ENCODE measurements around the gene SMCO4.

The SMCO4 gene

DNA sequence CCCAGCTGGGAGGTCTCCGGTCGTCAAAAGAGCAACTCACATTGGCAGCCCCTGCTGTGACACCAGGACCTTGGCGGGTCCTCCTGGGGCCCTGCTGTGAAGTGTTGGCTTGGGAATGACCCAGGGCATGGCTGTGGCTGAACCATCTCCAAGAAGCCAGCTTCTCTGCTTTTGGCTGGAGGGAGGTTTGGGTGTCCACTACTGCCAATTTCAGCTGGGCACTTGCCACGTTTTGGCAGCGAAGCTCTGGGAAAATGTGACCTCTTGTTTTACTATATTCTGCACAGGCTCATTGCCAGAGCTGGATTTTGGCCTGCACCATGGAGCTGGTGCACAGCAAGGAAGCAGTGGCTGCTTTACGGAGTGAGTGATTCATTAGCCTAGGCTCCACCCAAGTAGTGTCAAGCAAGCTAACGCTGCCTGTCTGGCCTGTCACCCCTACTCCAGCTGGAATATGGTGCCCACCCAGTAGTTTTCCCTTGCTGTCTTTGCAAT lies 24.3 kb upstream of the SMCO4 start:
- no peaks in the 10 kb centered on the region for H3K9me3 ChIP-seq
- H3K4me3 ChIP-seq (ENCODE audit: low read depth, low read length), result no peak overlapping the region
- no peaks in the 10 kb centered on the region for H3K36me3 ChIP-seq
- H3K27me3 ChIP-seq, result no peaks in the 10 kb centered on the region
- no peak for DNase-seq
- TF ChIP-seq, protein P1, sequence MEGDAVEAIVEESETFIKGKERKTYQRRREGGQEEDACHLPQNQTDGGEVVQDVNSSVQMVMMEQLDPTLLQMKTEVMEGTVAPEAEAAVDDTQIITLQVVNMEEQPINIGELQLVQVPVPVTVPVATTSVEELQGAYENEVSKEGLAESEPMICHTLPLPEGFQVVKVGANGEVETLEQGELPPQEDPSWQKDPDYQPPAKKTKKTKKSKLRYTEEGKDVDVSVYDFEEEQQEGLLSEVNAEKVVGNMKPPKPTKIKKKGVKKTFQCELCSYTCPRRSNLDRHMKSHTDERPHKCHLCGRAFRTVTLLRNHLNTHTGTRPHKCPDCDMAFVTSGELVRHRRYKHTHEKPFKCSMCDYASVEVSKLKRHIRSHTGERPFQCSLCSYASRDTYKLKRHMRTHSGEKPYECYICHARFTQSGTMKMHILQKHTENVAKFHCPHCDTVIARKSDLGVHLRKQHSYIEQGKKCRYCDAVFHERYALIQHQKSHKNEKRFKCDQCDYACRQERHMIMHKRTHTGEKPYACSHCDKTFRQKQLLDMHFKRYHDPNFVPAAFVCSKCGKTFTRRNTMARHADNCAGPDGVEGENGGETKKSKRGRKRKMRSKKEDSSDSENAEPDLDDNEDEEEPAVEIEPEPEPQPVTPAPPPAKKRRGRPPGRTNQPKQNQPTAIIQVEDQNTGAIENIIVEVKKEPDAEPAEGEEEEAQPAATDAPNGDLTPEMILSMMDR (IDR thresholded peaks at IDR 0.05; ENCODE audit: low read depth, low read length), result no peak
- peaks cover 7% of the 10 kb centered on the region; the same call in 1 of the 2 replicates for H3K4me1 ChIP-seq

GRCh38 chr11:93564895-93565294 lies 21.7 kb upstream of the SMCO4 start:
- Histone ChIP-seq H3K4me3 (ENCODE audit: low read depth, low read length) (no peak overlapping the region), H3K9me3 (no peaks in the 10 kb centered on the region), H3K27me3 (no peaks in the 10 kb centered on the region), H3K36me3 (no peaks in the 10 kb centered on the region), H3K4me1 (peaks cover 7% of the 10 kb centered on the region; the same call in 1 of the 2 replicates)
- peak; percentile 30 for DNase-seq
- TF ChIP-seq, protein P1 (IDR thresholded peaks at IDR 0.05; ENCODE audit: low read depth, low read length), result no peak

DNA sequence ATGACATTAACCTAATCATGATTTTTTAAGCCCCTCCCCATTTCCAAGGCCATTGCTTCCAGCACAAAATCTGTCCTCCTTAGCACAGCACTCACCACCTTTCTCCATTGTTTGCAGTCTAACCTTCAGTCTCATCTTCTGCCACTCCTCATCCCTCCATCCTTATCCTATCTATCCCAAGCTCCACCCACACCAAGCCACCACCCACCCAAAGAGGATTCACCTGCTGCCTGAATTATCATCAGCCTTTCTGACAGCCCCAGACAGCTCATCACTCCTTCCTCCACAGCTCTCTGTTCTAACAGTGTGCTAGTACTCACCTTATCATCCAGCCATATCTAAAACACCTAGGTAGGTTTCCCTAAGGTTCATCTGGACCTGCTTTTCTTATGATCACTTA lies 20.7 kb upstream of the SMCO4 start:
- Histone ChIP-seq H3K36me3 (no peaks in the 10 kb centered on the region), H3K4me3 (ENCODE audit: low read depth, low read length) (no peak overlapping the region), H3K9me3 (no peaks in the 10 kb centered on the region), H3K4me1 (peaks cover 7% of the 10 kb centered on the region; the same call in 1 of the 2 replicates), H3K27me3 (no peaks in the 10 kb centered on the region)
- TF ChIP-seq, protein P1 (IDR thresholded peaks at IDR 0.05; ENCODE audit: low read depth, low read length), result no peak
- DNase-seq, result no peak

DNA sequence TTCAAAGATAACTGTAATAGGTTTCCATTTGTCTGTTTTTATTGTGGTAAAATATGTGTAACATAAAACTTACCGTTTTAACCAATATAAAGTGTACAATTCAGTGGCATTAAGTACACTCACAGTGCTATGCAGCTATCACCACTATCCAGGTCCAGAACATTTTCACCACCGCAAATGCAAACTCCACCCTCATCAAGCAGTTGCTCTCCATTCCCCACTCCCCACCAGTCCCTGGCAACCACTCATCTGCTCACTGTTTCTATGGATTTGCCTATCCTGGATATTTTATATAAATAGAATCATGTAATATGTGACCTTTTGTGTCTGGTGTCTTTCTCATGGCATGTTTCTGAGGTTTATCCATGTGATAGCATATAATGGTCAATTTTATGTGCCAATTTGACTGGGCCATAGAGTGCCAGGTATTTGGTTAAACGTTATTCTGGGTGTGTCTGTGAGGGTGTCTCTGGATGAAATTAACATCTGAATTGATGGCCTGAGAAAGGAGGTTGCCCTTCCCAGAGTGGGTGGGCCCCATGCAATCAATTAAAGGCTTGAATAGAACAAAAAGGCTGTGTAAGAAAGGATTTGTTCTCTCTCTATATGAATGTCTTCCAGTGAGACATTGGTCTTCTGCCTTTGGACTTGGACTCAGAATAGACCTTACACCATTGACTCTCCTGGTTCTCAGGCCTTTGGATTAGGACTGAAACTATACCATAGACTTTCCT lies 17.2 kb upstream of the SMCO4 start:
- no peak for DNase-seq
- no peaks in the 10 kb centered on the region for H3K36me3 ChIP-seq
- peaks cover 7% of the 10 kb centered on the region; the same call in 1 of the 2 replicates for H3K4me1 ChIP-seq
- TF ChIP-seq, protein P1 (IDR thresholded peaks at IDR 0.05; ENCODE audit: low read depth, low read length), result no peak
- H3K9me3 ChIP-seq, result no peaks in the 10 kb centered on the region
- H3K4me3 ChIP-seq (ENCODE audit: low read depth, low read length), result no peak overlapping the region
- no peaks in the 10 kb centered on the region for H3K27me3 ChIP-seq

DNA sequence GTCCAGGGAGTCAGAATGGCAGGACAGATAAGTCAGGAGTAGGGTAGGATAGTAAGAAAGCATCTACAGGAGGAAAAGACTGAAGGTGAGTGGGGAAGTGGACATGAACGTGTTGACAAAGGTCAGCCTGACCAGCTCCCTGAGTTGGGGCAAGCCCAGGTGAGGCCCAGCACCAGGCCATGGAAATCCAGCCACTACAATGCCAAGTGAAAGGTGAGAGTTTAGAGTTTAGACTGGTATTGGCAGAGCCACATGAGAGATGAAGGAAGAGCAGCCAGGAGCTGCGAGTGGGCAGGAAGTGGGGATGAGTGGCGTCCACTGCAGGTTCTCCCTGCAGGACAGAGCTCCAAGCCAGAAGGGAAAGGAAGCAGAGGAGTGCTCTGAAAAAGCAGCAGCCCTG lies 16.5 kb upstream of the SMCO4 start:
- Histone ChIP-seq H3K4me1 (peaks cover under 1% of the 10 kb centered on the region; the same call in 1 of the 2 replicates), H3K27me3 (no peaks in the 10 kb centered on the region), H3K9me3 (no peaks in the 10 kb centered on the region), H3K4me3 (ENCODE audit: low read depth, low read length) (no peak overlapping the region), H3K36me3 (no peaks in the 10 kb centered on the region)
- TF ChIP-seq, protein P1 (IDR thresholded peaks at IDR 0.05; ENCODE audit: low read depth, low read length), result no peak
- no peak for DNase-seq

GRCh38 chr11:93552874-93553273 lies 9.7 kb upstream of the SMCO4 start:
- no peak for DNase-seq
- TF ChIP-seq, protein P1 (IDR thresholded peaks at IDR 0.05; ENCODE audit: low read depth, low read length), result no peak
- H3K27me3 ChIP-seq, result no peaks in the 10 kb centered on the region
- no peaks in the 10 kb centered on the region for H3K9me3 ChIP-seq
- H3K36me3 ChIP-seq, result no peaks in the 10 kb centered on the region
- no peak overlapping the region for H3K4me3 ChIP-seq (ENCODE audit: low read depth, low read length)
- H3K4me1 ChIP-seq, result no peaks in the 10 kb centered on the region
